Thyroid gland (tissue), 4 donors: ENCODE data around the gene CTNNA3. TPM values are rescaled to one million over a fixed set of nuclear protein-coding genes. Genes with fewer than 3 reads are reported as not detected.

ENCODE experiments used
- DNase-seq, 2 donors: peaks; one replicate each; pipeline ENCODE4 v3.0.0-alpha.2; 2019
- H3K27ac ChIP-seq, 3 donors: fragments of 200-600 bp; sonication (generic); 1 replicate in 2 of 3; 2 replicates in 1 of 3; pipeline ENCODE4 v1.5.1; 2016 to 2019; ENCODE audit warnings: mild to moderate bottlenecking in 1 of 3, moderate library complexity in 1 of 3
- H3K27me3 ChIP-seq: fragments of 200-600 bp; sonication (generic); one replicate; pipeline ENCODE4 v1.5.1; 2019
- H3K36me3 ChIP-seq, 2 donors: fragments of 200-600 bp; sonication (generic); one replicate each; pipeline ENCODE4 v1.5.1; 2016 to 2019
- H3K4me1 ChIP-seq, 2 donors: fragments of 200-600 bp; sonication (generic); one replicate each; pipeline ENCODE4 v1.5.1; 2017 to 2019
- H3K4me3 ChIP-seq, 3 donors: fragments of 200-600 bp; sonication (generic); replicated peaks in 1 of 3; 1 replicate in 2 of 3; 2 replicates in 1 of 3; pipeline ENCODE4 v1.5.1; 2016; ENCODE audit warnings: mild to moderate bottlenecking in 1 of 3
- H3K9me3 ChIP-seq: fragments of 200-600 bp; sonication (generic); one replicate; pipeline ENCODE4 v1.5.1; 2017
- POLR2A ChIP-seq, 2 donors: fragments of 450-650 bp; IDR thresholded peaks; one replicate each; pipeline ENCODE4 v1.6.1; 2017; ENCODE audit warnings: antibody characterized with exemption in 2 of 2, mild to moderate bottlenecking in 2 of 2, moderate library complexity in 1 of 2
- WGBS, 2 donors: methylation state at CpG; one replicate each; pipeline ENCODE4 v1.1.5; 2017; 5-methylcytosine and 5-hydroxymethylcytosine counted together
- intact Hi-C: fragments of 100-400 bp; cut with DNase I; formaldehyde crosslinking; loops from one replicate; pipeline ENCODE4 v1.15.1; 2023
- total RNA-seq, 4 donors: library from RNA; depleted of rRNA; stranded (reverse); fragments of >200 nt; gene quantifications; one replicate each; pipeline ENCODE4 v1.2.3, GENCODE V29; 2016
- TF ChIP-seq, protein P1 (sequence below), 6 experiments: fragments of 200-600 bp in 3 of 6; fragments of 450-650 bp in 3 of 6; sonication (generic) in 3 of 6; IDR thresholded peaks; one replicate each; pipeline ENCODE4 v1.5.1; 2016 to 2019; ENCODE audit warnings: antibody characterized with exemption in 6 of 6, mild to moderate bottlenecking in 2 of 6, inconsistent platforms in 1 of 6, moderate library complexity in 1 of 6

CTNNA3 gene
- total RNA-seq, 4 donors from 2014 or later, result 0.11 to 0.79 (median 0.13) TPM; not detected in 1

DNA sequence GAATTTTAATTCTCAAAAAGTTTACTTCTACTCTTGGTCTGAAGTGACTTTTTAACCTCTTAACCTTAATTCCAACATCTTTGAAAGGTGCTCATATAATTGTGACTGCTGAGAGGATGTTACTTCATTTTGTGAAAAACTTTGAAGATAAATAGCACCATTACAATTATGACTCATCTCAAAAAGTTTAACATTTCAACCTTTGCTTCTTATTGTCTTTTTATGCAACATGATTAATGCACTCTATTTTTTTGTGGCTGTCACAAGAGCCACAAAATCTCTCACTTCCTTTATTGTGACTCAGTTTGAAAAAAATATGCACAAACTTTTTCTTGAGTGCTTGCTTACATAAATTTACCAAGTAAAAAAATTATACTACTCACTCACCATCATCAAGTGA, 387.1 kb downstream of the CTNNA3 start:
- H3K9me3 ChIP-seq, result no peaks in the 10 kb centered on the region
- no peaks in the 10 kb centered on the region for H3K36me3 ChIP-seq
- no peak overlapping the region for H3K27ac ChIP-seq
- TF ChIP-seq, protein P1, sequence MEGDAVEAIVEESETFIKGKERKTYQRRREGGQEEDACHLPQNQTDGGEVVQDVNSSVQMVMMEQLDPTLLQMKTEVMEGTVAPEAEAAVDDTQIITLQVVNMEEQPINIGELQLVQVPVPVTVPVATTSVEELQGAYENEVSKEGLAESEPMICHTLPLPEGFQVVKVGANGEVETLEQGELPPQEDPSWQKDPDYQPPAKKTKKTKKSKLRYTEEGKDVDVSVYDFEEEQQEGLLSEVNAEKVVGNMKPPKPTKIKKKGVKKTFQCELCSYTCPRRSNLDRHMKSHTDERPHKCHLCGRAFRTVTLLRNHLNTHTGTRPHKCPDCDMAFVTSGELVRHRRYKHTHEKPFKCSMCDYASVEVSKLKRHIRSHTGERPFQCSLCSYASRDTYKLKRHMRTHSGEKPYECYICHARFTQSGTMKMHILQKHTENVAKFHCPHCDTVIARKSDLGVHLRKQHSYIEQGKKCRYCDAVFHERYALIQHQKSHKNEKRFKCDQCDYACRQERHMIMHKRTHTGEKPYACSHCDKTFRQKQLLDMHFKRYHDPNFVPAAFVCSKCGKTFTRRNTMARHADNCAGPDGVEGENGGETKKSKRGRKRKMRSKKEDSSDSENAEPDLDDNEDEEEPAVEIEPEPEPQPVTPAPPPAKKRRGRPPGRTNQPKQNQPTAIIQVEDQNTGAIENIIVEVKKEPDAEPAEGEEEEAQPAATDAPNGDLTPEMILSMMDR (IDR thresholded peaks at IDR 0.05), result no peak
- no peak for TF ChIP-seq POLR2A (IDR thresholded peaks at IDR 0.05)
- intact Hi-C loops, result no loop called here
- H3K4me3 ChIP-seq, result no peak overlapping the region
- no peak for DNase-seq
- H3K4me1 ChIP-seq, result no peaks in the 10 kb centered on the region
- H3K27me3 ChIP-seq, result no peaks in the 10 kb centered on the region

GRCh38 chr10:67306588-67307205, 389.3 kb downstream of the CTNNA3 start:
- intact Hi-C loops, result no loop called here
- no peak overlapping the region for H3K27ac ChIP-seq
- no peaks in the 10 kb centered on the region for H3K9me3 ChIP-seq
- no peak overlapping the region for H3K4me3 ChIP-seq
- DNase-seq, result no peak
- H3K4me1 ChIP-seq, result no peaks in the 10 kb centered on the region
- no peak for TF ChIP-seq POLR2A (IDR thresholded peaks at IDR 0.05)
- TF ChIP-seq, protein P1 (IDR thresholded peaks at IDR 0.05), result peak in 1 of 6 experiments; percentile 23
- 82 to 83% methylated on average over 2 of the region's 2 CpGs for WGBS, 2 donors
- H3K27me3 ChIP-seq, result no peaks in the 10 kb centered on the region
- no peaks in the 10 kb centered on the region for H3K36me3 ChIP-seq

DNA sequence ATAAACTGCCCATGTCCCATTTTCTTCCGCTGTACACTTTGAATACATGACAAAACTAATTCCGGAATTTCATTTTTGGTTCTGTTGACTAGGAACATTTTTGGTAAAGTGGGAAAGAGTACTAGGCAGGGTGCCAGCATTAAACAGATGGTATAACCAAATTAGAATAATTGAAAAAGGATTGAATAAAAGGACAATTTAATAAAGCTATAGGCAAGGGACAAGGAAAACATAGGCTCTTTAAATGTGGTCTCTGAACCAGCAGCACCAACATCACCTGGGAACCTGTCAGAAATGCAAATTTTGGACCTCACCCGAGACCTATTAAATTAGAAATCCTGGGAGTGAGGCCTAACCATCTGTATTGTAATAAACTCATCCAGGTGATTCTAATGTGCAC, 393.3 kb downstream of the CTNNA3 start:
- no peak for TF ChIP-seq POLR2A (IDR thresholded peaks at IDR 0.05)
- TF ChIP-seq, protein P1 (IDR thresholded peaks at IDR 0.05), result no peak
- no peak for DNase-seq
- H3K4me1 ChIP-seq, result no peaks in the 10 kb centered on the region
- no peaks in the 10 kb centered on the region for H3K27me3 ChIP-seq
- WGBS, 2 donors, result 95 to 97% methylated on average over 3 of the region's 3 CpGs
- no peak overlapping the region for H3K27ac ChIP-seq
- H3K36me3 ChIP-seq, result no peaks in the 10 kb centered on the region
- H3K9me3 ChIP-seq, result no peaks in the 10 kb centered on the region
- H3K4me3 ChIP-seq, result no peak overlapping the region
- intact Hi-C loops, result no loop called here

DNA sequence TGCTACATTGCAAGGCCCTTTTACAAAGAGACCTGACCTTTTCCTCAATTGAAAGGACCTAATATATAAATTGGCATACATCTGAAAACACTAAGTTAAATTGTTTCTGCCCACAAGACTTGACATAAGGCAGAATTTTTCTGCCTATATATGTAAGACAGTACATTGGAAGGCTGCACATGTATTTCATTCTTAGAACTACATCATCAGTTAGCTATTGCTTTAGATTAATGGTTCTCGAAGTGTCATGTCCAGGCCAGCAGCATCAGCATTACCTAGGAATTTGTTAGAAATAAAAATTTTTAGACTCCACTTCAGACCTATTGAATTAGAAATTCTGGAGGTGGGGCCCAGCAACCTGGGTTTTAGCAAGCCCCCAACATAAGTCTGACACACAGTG, 396.2 kb downstream of the CTNNA3 start:
- no peak for TF ChIP-seq POLR2A (IDR thresholded peaks at IDR 0.05)
- TF ChIP-seq, protein P1 (IDR thresholded peaks at IDR 0.05), result no peak
- Histone ChIP-seq H3K27me3 (no peaks in the 10 kb centered on the region), H3K9me3 (no peaks in the 10 kb centered on the region), H3K36me3 (no peaks in the 10 kb centered on the region), H3K4me1 (no peaks in the 10 kb centered on the region), H3K4me3 (no peak overlapping the region), H3K27ac (no peak overlapping the region)
- intact Hi-C loops, result no loop called here
- DNase-seq, result no peak
- 86 to 95% methylated on average over 1 of the region's 1 CpG for WGBS, 2 donors

- no peaks in the 10 kb centered on the region for H3K9me3 ChIP-seq
- no peaks in the 10 kb centered on the region for H3K27me3 ChIP-seq
- TF ChIP-seq POLR2A (IDR thresholded peaks at IDR 0.05), result no peak
- TF ChIP-seq, protein P1 (IDR thresholded peaks at IDR 0.05), result no peak
- no peaks in the 10 kb centered on the region for H3K4me1 ChIP-seq
- DNase-seq, result no peak
- no peak overlapping the region for H3K4me3 ChIP-seq
- no peaks in the 10 kb centered on the region for H3K36me3 ChIP-seq
- intact Hi-C loops, result no loop called here
- WGBS, 2 donors, result 81 to 85% methylated on average over 4 of the region's 4 CpGs
- H3K27ac ChIP-seq, result no peak overlapping the region
These were observed 398.3 kb downstream of the CTNNA3 start for GRCh38 chr10:67297637-67298181.
